ENCODE measurements around the gene TMCO6. TPM values are rescaled to one million over a fixed set of nuclear protein-coding genes. Genes with fewer than 3 reads are reported as not detected.
"Not testable (repeated sequence)": the region's sequence is repeated elsewhere in the genome, so short reads cannot be mapped to it uniquely, and the experiment has no call there.

Gene TMCO6
- 40.2 and 40.7 TPM in 2 replicates for total RNA-seq

DNA sequence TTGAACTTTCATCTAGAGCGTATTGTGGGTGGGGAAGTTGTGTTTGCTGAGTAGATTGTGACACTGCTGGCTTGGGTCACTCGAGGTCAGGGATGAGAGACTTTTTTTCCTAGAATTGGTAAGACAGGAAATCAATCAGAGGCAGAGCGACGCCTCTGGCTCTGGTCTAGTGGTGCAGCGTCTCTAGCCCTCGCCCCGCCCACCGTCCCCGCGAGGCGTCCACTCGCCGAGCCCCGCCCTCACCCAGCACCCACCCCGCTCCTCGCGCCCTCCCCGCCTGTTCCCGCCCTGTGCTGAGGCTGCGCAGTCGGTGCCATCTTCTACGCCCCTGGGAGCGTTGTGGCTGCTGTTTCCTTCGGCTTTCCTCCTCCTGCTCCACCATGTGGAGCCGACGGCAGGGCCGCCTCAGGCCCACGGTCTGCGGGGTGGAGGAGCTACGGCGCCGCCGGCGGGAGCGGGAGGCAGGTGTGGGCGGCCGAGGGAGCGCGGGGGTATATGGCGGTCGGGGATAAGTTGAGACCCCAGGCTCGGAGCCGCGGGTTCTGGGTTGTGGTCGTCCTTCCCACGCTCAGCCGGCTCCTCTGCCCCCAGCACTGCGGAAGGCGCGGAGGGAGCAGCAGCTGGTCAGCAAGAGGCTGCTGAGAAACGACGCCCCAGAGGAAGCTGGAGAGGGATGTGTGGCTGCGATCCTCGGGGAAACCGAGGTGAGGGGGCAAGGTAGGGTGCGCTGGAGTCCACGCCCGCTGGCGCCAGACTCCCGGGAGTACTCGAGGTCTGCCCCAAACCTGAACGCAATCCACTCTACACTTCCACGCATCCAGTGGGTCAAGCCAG is at the start of gene TMCO6:
TSS of gene TMCO6 (plus strand) at position 304 of the 834 bp plus-strand sequence. CDS start at position 381, 77 bp downstream.
- Mint-ChIP-seq H3K4me1 (ENCODE audit: low read depth) (peaks cover 26% of the 10 kb centered on the region), H3K36me3 (ENCODE audit: low read depth) (peaks cover 39% of the 10 kb centered on the region)

DNA sequence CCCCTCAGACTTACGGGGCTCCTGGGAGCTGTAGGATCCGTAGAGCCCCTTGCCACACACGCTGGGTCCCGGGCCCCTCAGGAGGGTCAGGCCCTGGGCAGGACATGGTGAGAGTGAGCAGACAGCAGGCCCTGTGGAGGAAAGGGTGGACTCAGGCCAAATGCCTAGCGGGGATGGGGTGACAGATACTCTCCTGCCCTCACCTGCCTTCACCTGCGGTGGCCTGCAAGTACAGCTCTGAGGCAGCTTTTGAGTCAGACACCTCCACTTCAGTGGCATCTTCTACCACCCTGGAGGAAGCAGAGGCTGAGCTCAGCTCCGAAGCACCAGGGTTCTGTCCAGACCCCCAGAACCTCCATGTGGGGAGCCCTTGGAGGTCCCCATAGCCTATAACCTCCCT is 48.4 kb upstream of the TMCO6 start:
- no peak overlapping the region for H3K4me3 Mint-ChIP-seq (ENCODE audit: low read depth)
- DNase-seq (ENCODE audit: low spot score), result no peak
- intact Hi-C loops (cut with micrococcal nuclease), result no loop called here

More for the DNA sequence above, at the start of gene TMCO6:
- Mint-ChIP-seq H3K27ac (peak within 1 kb of the TSS; percentile 93), H3K27me3 (ENCODE audit: low read depth) (no peaks in the 10 kb centered on the region), H3K4me3 (ENCODE audit: low read depth) (peak within 1 kb of the TSS; percentile 94), H3K9me3 (no peaks in the 10 kb centered on the region)
- intact Hi-C loops (cut with micrococcal nuclease), result loop anchor here (1.0 to 10.0 kb wide), 10 partner anchors 8 to 385 kb away; partner anchors contain the start of genes ANKHD1, APBB3, EIF4EBP3 and HARS1
- DNase-seq (ENCODE audit: low spot score), result peak; percentile 93

DNA sequence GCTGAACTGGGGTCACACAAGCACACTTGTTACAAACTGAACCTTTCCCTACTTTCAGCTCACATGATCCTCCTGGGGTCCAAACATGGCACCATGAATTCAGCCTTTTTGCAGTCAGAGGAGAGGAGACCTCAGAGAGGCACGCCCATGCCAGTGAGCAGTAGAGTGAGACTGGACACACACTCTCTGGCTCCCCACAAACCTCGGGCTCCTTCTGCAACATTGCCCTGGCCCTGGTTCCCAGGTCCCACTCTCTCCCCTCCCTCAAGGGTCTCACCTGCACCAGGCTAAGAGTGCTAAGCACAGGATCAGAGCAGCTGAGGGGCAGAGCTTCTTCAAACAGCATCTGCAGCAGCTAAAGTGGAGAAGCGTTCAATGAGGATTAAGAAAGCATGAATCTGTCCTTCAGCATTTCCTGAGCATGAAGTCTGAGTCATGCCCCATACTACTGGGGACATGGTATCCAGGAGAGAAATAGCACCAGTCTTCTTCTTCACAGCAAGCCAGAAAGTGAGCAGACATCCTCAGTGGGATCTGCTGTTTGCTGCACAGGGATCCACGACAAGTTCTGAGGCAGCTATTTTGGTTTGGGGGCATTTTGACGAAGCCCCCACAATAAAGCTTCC is 47.4 kb upstream of the TMCO6 start:
- no peak for DNase-seq (ENCODE audit: low spot score)
- H3K4me3 Mint-ChIP-seq (ENCODE audit: low read depth), result no peak overlapping the region
- H3K4me1 Mint-ChIP-seq (ENCODE audit: low read depth), result no peaks in the 10 kb centered on the region
- no peaks in the 10 kb centered on the region for H3K36me3 Mint-ChIP-seq (ENCODE audit: low read depth)
- no peak overlapping the region for H3K27ac Mint-ChIP-seq
- peaks cover 5% of the 10 kb centered on the region for H3K27me3 Mint-ChIP-seq (ENCODE audit: low read depth)
- no peaks in the 10 kb centered on the region for H3K9me3 Mint-ChIP-seq
- intact Hi-C loops (cut with micrococcal nuclease), result no loop called here

More for the DNA sequence above, 48.4 kb upstream of the TMCO6 start:
- H3K27me3 Mint-ChIP-seq (ENCODE audit: low read depth), result peaks cover 5% of the 10 kb centered on the region
- no peaks in the 10 kb centered on the region for H3K9me3 Mint-ChIP-seq
- no peaks in the 10 kb centered on the region for H3K4me1 Mint-ChIP-seq (ENCODE audit: low read depth)
- no peaks in the 10 kb centered on the region for H3K36me3 Mint-ChIP-seq (ENCODE audit: low read depth)
- H3K27ac Mint-ChIP-seq, result no peak overlapping the region

DNA sequence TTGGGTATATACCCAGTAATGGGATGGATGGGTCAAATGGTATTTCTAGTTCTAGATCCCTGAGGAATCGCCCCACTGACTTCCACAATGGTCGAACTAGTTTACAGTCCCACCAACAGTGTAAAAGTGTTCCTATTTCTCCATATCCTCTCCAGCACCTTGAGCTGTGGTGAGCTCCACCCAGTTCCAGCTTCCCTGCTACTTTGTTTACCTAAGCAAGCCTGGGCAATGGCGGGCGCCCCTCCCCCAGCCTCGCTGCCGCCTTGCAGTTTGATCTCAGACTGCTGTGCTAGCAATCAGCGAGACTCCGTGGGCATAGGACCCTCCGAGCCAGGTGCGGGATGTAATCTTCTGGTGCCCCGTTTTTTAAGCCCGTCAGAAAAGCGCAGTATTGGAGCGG is 46.2 kb upstream of the TMCO6 start:
- H3K27me3 Mint-ChIP-seq (ENCODE audit: low read depth); H3K4me1 Mint-ChIP-seq (ENCODE audit: low read depth); H3K27ac Mint-ChIP-seq; intact Hi-C loops (cut with micrococcal nuclease); H3K36me3 Mint-ChIP-seq (ENCODE audit: low read depth); H3K9me3 Mint-ChIP-seq; DNase-seq (ENCODE audit: low spot score); H3K4me3 Mint-ChIP-seq (ENCODE audit: low read depth): not testable (repeated sequence)

GRCh38 chr5:140594169-140594568 is 45.1 kb upstream of the TMCO6 start:
- Mint-ChIP-seq H3K9me3 (no peaks in the 10 kb centered on the region), H3K4me3 (ENCODE audit: low read depth) (no peak overlapping the region), H3K27me3 (ENCODE audit: low read depth) (peaks cover under 1% of the 10 kb centered on the region), H3K4me1 (ENCODE audit: low read depth) (no peaks in the 10 kb centered on the region), H3K36me3 (ENCODE audit: low read depth) (no peaks in the 10 kb centered on the region), H3K27ac (no peak overlapping the region)
- intact Hi-C loops (cut with micrococcal nuclease), result no loop called here
- DNase-seq (ENCODE audit: low spot score), result no peak

DNA sequence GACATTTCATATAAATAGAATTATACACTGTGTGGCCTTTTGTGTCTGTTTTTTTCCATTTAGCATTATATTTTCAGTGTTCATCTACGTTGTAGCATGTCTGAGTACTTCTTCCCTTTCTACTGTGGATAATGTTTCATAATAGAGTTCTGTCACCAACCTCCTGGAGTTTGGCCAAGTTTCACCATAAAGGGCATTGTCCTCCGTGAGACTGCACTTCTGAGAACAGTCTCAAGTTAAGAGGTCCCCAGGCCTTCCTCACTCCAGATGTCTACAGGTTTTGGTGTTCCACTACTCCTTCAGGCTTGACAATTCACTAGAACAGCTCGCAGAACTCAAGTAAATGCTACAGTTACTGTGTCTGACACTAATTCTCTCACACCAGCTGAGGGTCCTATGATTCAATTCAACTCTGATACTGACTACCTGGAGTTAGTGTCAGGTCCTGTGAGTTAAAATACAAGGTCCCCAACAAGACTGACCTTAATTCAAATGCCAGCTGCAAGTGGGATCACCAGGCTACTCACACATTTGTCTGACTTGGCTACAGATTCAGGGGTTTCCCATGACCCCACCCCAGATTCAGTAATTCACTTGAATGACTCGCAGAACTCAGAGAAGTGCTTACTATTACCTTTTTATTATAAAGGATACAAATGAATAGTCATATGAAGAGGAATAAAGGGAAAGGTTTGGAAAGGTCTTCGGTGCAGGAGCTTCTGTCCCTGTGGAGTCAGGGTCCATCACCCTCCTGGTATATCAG is 43.5 kb upstream of the TMCO6 start:
- DNase-seq (ENCODE audit: low spot score), result no peak
- H3K4me1 Mint-ChIP-seq (ENCODE audit: low read depth), result no peaks in the 10 kb centered on the region
- no peaks in the 10 kb centered on the region for H3K27me3 Mint-ChIP-seq (ENCODE audit: low read depth)
- no peak overlapping the region for H3K27ac Mint-ChIP-seq
- no peaks in the 10 kb centered on the region for H3K9me3 Mint-ChIP-seq
- H3K36me3 Mint-ChIP-seq (ENCODE audit: low read depth), result no peaks in the 10 kb centered on the region
- H3K4me3 Mint-ChIP-seq (ENCODE audit: low read depth), result no peak overlapping the region
- intact Hi-C loops (cut with micrococcal nuclease), result no loop called here

DNA sequence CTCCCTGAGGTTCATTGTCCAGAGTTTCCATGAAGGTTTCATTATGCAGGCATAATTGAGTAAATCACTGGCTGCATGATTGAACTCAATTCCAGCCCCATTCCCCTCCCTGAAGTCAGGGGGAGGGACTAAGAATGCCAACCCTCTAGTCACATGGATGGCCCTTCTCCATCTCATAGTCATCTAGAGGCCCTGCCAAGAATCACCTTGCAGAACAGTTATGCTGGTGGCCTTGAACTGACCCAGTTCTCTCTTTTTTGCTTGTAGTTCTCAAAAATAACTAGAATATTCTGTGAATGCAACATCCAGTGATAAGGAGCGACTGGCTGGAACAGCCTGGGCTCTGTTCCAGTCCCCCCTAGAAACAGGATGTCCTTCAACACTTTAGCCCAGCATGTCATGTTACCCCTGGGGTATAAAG is 42.9 kb upstream of the TMCO6 start:
- DNase-seq (ENCODE audit: low spot score), result no peak
- Mint-ChIP-seq H3K27me3 (ENCODE audit: low read depth) (no peaks in the 10 kb centered on the region), H3K4me1 (ENCODE audit: low read depth) (no peaks in the 10 kb centered on the region), H3K4me3 (ENCODE audit: low read depth) (no peak overlapping the region), H3K27ac (no peak overlapping the region), H3K9me3 (no peaks in the 10 kb centered on the region), H3K36me3 (ENCODE audit: low read depth) (no peaks in the 10 kb centered on the region)
- intact Hi-C loops (cut with micrococcal nuclease), result no loop called here

GRCh38 chr5:140598836-140599235 is 40.4 kb upstream of the TMCO6 start:
- intact Hi-C loops (cut with micrococcal nuclease), result no loop called here
- no peaks in the 10 kb centered on the region for H3K36me3 Mint-ChIP-seq (ENCODE audit: low read depth)
- no peak overlapping the region for H3K27ac Mint-ChIP-seq

DNA sequence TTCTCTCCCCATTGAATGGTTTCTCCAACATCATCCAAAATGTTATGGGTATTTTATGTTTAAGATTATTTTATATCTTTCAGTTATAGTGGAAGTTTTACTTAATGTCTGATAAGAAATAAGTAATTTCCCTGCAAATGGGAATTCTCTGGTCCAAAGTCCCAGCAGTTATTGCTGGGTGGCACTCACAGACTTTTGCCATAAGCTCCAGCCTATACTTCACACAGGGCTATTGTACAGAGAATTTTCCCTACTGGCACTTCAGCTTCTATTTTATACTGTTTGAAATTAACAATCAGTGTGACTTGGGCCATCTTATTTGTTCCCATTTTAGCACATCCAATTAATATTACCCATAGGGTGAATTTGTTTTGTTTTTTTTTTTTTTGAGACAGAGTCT is 39.2 kb upstream of the TMCO6 start:
- Mint-ChIP-seq H3K4me1 (ENCODE audit: low read depth) (no peaks in the 10 kb centered on the region), H3K27ac (no peak overlapping the region), H3K9me3 (no peaks in the 10 kb centered on the region), H3K36me3 (ENCODE audit: low read depth) (no peaks in the 10 kb centered on the region), H3K27me3 (ENCODE audit: low read depth) (peaks cover 4% of the 10 kb centered on the region), H3K4me3 (ENCODE audit: low read depth) (no peak overlapping the region)
- intact Hi-C loops (cut with micrococcal nuclease), result no loop called here
- DNase-seq (ENCODE audit: low spot score), result no peak

More at GRCh38 chr5:140598836-140599235, 40.4 kb upstream of the TMCO6 start:
- Mint-ChIP-seq H3K9me3 (no peaks in the 10 kb centered on the region), H3K27me3 (ENCODE audit: low read depth) (no peaks in the 10 kb centered on the region), H3K4me3 (ENCODE audit: low read depth) (no peak overlapping the region), H3K4me1 (ENCODE audit: low read depth) (no peaks in the 10 kb centered on the region)
- DNase-seq (ENCODE audit: low spot score), result no peak

- DNase-seq (ENCODE audit: low spot score), result no peak
- no peaks in the 10 kb centered on the region for H3K9me3 Mint-ChIP-seq
- H3K4me3 Mint-ChIP-seq (ENCODE audit: low read depth), result no peak overlapping the region
Measured at GRCh38 chr5:140602147-140602546, 37.1 kb upstream of the TMCO6 start.

GRCh38 chr5:140603446-140603698 is 35.9 kb upstream of the TMCO6 start:
- H3K9me3 Mint-ChIP-seq; H3K4me1 Mint-ChIP-seq (ENCODE audit: low read depth); H3K27me3 Mint-ChIP-seq (ENCODE audit: low read depth); H3K4me3 Mint-ChIP-seq (ENCODE audit: low read depth); intact Hi-C loops (cut with micrococcal nuclease); H3K27ac Mint-ChIP-seq; DNase-seq (ENCODE audit: low spot score); H3K36me3 Mint-ChIP-seq (ENCODE audit: low read depth): not testable (repeated sequence)

More at GRCh38 chr5:140602147-140602546, 37.1 kb upstream of the TMCO6 start:
- Mint-ChIP-seq H3K4me1 (ENCODE audit: low read depth) (no peaks in the 10 kb centered on the region), H3K36me3 (ENCODE audit: low read depth) (no peaks in the 10 kb centered on the region), H3K27ac (no peak overlapping the region), H3K27me3 (ENCODE audit: low read depth) (peaks cover 7% of the 10 kb centered on the region)
- intact Hi-C loops (cut with micrococcal nuclease), result no loop called here

DNA sequence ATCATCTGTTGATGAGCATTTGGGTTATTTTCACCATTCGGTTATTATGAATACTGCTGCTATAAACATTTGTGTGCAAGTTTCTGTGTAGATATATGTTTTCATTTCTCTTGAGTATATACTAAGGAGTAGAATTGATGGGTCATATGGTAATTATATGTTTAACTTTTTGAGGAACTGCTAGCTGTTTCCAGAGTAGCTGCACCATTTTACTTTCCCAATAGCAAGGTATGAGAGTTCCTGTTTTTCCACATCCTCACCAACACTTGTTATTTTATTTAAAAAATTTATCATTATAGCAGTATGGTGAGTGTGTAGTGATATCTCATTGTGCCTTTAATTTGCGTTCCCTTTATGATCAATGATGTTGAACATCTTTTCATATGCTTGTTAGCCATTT is 35.5 kb upstream of the TMCO6 start:
- H3K4me3 Mint-ChIP-seq (ENCODE audit: low read depth), result no peak overlapping the region
- no peak overlapping the region for H3K27ac Mint-ChIP-seq
- no peaks in the 10 kb centered on the region for H3K36me3 Mint-ChIP-seq (ENCODE audit: low read depth)
- peaks cover 8% of the 10 kb centered on the region for H3K27me3 Mint-ChIP-seq (ENCODE audit: low read depth)
- H3K4me1 Mint-ChIP-seq (ENCODE audit: low read depth), result no peaks in the 10 kb centered on the region
- DNase-seq (ENCODE audit: low spot score), result no peak
- no peaks in the 10 kb centered on the region for H3K9me3 Mint-ChIP-seq
- intact Hi-C loops (cut with micrococcal nuclease), result no loop called here

- intact Hi-C loops (cut with micrococcal nuclease), result no loop called here
- Mint-ChIP-seq H3K4me1 (ENCODE audit: low read depth) (no peaks in the 10 kb centered on the region), H3K4me3 (ENCODE audit: low read depth) (no peak overlapping the region), H3K27me3 (ENCODE audit: low read depth) (peaks cover 10% of the 10 kb centered on the region), H3K9me3 (no peaks in the 10 kb centered on the region), H3K36me3 (ENCODE audit: low read depth) (no peaks in the 10 kb centered on the region), H3K27ac (no peak overlapping the region)
- no peak for DNase-seq (ENCODE audit: low spot score)
Measured at GRCh38 chr5:140605879-140606278, 33.4 kb upstream of the TMCO6 start.
